HG03025 (cell line): ENCODE results near the gene HSPG2.

ENCODE experiments used
- ATAC-seq: cut with Tn5 transposase; IDR thresholded peaks from one replicate; pipeline ENCODE4 v1.9.1; 2021; ENCODE audit warnings: mild to moderate bottlenecking, moderate library complexity; ENCODE audit not compliant: unreplicated experiment, low FRiP score

HSPG2 gene

GRCh38 chr1:21901473-21901847 lies 35.6 kb downstream of the HSPG2 start:
- ATAC-seq = no peak

- ATAC-seq = no peak
Observed at GRCh38 chr1:21900766-21901472, 36.2 kb downstream of the HSPG2 start.

GRCh38 chr1:21899987-21900386 lies 37.1 kb downstream of the HSPG2 start:
- ATAC-seq = no peak

- no peak for ATAC-seq
Observed at GRCh38 chr1:21899267-21899810, 37.8 kb downstream of the HSPG2 start.

GRCh38 chr1:21898326-21899200 lies 38.5 kb downstream of the HSPG2 start:
- ATAC-seq = no peak

DNA sequence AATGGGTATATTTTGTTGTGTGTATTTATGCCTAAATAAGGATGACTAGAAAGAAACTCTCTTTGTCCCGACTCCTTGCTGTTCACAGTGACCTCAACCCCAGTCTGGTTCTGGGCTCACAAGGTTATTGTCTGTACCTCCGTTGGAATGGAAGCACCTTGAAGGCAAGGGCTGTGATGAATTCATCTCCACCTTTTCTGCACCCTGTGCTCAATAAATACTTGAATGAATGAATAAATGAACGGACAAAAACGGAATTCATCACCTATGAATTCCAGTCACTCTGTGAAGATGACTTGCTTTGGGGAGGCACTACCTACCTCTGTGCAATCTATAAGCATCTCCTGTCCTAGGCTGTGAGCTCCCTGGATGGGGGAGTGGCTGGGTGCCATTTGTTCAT lies 39.3 kb downstream of the HSPG2 start:
- no peak for ATAC-seq

DNA sequence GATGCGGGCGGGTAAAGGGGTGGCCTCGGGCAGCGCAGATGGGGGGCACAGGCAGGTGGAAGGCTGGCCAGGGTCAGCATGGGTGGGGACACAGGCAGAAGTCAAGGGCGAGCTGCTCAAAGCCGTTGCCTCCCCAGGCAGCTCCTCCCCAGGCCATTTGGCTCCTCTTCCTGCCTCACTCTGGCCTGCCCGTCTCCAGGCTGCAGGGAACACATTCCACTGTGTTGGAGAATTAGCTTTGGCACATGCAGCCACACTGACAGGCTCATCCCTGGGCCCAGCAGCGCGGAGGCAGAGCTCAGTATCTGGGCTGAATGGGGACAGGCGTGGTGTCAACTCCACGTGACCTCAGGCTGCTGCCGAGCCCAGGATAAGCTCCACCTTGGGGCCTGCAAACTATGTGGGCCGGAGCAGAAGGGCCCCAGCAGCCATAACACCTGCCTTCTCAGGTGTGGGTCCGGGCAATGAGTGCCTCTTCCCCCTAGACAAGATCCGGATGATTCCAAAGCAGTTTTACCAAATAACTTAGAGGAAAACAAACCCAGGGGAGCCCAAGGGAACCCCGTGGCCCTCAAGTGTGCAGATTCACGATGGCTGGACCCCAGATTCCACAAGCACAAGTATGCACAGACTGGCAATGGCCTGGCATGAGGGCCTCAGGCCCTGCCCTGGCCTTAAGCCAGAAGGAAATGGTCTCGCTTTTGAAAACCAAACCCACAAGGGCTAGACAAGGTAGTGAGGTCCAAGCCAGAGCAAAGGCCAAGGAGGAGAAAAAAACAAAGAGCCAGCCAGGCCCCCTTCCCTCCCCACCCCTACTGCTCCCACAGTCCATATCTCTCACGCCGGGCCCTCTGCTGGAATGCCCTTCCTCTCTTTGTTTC lies 40.2 kb downstream of the HSPG2 start:
- ATAC-seq = no peak

GRCh38 chr1:21896026-21896425 lies 41.1 kb downstream of the HSPG2 start:
- ATAC-seq = no peak

DNA sequence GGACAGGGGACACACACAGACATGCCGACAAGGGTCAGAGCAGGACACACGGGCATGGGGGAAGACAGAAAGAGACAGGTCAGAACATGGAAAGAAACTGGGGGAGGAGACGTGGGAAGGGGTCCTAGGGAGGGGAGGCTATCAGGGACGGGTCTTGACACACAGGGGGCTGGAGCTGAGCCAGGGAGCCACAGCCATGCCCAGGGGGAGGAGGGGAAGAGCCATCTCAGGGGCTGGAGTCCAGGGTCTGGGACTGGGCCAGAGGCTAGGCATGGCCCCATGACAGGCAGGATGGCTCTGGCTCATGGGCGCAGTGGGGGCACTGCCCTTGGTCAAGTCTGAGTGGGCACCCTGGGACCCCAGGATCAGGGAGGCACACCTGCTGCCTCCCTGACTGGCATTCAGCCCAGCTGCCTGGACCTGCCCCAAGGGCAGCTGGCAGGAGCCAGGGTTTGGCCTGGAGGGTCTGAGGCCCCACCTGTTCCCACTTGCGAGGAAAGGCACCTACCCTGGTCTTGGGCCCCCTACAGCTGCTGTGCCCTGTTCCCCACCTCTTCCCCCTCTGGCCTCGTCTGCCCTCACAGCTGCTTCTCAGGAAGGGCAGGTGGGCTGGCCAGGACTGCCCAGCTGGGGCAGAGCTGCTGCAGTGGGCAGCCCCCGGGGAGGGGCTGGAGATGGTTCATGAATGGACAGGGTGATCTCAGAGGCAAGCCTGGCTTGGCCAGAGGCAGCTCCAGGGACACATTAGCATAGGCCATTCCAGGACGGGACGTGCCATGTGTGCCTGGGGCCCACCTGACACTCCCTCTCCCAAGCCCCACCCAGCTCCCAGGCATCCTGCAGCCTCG lies 42.9 kb downstream of the HSPG2 start:
- no peak for ATAC-seq

DNA sequence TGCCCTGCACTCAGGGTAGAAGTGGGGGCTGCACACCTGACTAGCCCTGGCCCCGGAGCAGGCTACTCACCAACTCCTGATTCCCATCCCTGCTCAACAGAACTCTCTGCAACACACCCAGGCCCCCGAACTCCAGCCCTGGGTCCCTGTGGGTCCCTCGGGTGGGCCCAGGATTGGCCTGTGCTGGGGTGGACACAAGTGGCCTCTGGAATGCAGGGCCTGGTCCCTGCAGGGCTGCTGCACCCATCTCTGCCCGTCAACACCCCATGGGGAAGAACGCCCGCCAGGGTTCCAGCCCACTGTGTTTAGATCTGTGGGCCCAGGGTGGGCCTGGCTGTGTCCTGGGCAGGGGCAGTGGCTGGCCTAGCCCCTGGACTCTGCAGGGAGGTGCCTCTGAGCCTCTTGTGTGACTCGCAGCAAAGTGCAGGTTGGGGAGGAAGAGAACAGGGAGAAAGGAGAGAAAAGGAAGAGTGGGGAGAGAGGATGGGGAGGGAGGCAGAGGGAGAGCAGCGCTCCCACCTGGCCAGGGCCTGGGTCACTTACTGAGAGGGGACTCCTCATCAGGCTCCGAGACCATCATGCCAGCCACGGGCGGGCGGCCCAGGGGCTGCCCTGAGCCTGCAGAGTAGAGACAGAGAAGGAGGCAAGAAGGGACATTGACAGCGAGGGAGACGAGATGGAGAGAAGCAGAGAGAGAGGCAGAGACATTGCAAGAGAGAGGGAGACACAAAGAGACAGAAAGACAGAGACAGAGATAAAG lies 43.9 kb downstream of the HSPG2 start:
- no peak for ATAC-seq

- ATAC-seq = no peak
Observed at GRCh38 chr1:21891621-21892479, 45.3 kb downstream of the HSPG2 start.

- ATAC-seq = no peak
Observed at GRCh38 chr1:21891081-21891480, 46.0 kb downstream of the HSPG2 start.

- ATAC-seq = no peak
Observed at GRCh38 chr1:21888500-21888899, 48.6 kb downstream of the HSPG2 start.

DNA sequence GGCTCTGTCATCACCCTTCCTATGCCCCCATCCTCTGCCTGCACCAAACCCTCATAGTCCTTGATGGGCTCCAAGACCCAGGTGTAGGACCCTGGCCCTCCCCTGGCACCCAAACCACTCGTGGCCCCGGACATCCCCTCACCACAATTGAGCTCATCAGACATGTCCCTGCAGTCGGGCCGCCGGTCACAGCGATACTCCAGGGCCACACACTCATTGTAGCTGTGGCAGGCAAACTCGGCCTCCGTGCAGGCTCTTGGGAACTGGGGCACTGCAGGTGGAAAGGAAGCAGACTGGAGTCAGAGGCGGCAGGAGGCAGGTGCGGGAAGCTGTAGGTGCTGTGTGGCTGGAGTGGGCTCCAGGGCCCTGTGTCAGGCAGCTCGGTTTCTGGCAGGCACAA lies 49.3 kb downstream of the HSPG2 start:
- no peak for ATAC-seq

DNA sequence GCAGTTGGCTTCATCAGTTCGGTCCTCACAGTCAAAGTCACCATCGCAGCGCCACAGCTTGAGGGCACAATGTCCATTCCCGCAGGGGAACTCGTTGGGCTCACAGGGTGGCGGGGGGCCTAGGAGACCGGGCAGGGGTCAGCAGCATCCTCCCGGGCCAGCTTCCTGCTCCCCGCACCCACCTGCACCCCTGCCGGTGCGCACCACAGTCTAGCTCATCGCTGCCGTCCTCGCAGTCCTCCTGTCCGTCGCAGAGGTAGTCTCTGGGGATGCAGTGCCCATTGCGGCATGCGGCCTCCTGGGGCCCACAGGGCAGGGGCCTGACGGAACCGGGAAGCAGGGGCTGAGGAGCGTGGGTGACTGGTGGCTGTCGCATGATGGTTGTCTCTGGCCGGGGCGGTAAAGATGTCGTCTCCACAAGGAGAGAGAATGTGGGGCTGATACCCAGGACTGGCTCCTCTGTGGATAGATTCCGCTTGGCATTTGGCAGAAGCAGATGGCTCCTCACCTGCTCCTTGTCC lies 49.8 kb downstream of the HSPG2 start:
- ATAC-seq = no peak

DNA sequence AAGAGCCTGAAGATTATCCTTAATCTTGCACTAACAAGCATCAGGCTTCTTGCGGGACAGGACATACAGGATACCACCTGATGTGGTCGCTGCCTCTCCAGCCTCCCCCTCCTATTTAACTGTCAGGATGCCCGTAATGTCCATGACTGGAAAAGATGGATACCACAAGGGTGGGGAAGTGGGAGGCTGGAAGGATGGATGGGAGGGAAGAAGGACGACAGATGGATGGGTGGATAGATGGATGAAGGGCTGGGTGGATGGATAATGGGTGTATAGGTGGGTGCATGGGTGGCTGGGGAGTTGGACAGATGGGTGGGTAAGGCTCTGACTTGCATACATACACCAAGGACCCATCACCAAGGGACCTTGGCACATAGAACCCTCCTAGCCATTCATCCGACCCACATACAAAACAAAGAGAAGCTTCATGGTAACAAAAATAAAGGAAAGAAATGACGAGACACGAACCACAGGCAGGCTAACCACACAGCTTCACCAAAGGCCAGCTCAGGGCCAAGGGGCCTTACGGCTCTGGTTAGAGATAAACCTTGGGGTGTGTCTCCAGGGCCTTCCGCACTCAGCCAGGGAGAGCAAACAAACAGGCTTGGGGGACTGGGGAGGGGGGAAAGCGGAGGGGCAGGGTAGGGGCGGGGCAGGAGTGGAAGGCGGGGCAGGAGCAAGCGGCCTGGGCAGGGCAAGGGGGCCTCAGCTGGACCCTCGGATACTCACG lies 50.5 kb downstream of the HSPG2 start:
- ATAC-seq = no peak
